ELF-1 (cell line): ENCODE measurements around the gene PRKG2.

Experiments
- DNase-seq: peaks from one replicate; pipeline ENCODE4 v3.0.0-alpha.2; 2016; ENCODE audit warnings: low read depth, low spot score

PRKG2 gene

GRCh38 chr4:81038636-81039350 lies 176.2 kb downstream of the PRKG2 start:
- no peak for DNase-seq
